ENCODE results near the gene FBLIM1.

Gene FBLIM1

GRCh38 chr1:15797614-15798390, 39.2 kb downstream of the FBLIM1 start:
- H3K36me3 ChIP-seq (ENCODE audit: control insufficient read depth in 2 of 2, insufficient read depth in 1 of 2, low read length in 2 of 2) = no peaks in the 10 kb centered on the region
- CTCF ChIA-PET = interaction anchor here (0.9 to 1.2 kb wide), 2 partner anchors 9 to 18 kb away, joined by 3 read pairs; no protein-coding TSS in a partner anchor
- H3K9me3 ChIP-seq (ENCODE audit: control insufficient read depth, insufficient read depth, low read depth, low read length) = no peaks in the 10 kb centered on the region
- H3K27ac ChIP-seq (ENCODE audit: extremely low read depth, low read depth, low read length) = no peak overlapping the region
- POLR2A ChIA-PET = interaction anchor here (0.7 to 4.0 kb wide), 4 partner anchors 14 to 115 kb away, joined by 3 to 38 read pairs (median 3); partner anchors contain the start of gene SPEN
- no peak overlapping the region for H3K4me3 ChIP-seq (ENCODE audit: low read depth, low read length)
- H3K4me1 ChIP-seq (ENCODE audit: control insufficient read depth, insufficient read depth, low read length) = peaks cover 12% of the 10 kb centered on the region
- no peak for TF ChIP-seq ZNF585B (tag by site-specific recombination; IDR thresholded peaks at IDR 0.05)
- TF ChIP-seq ZNF211 (tag by site-specific recombination; IDR thresholded peaks at IDR 0.05; ENCODE audit: low read depth) = no peak
- no peak for TF ChIP-seq ZNF223 (tag by site-specific recombination; IDR thresholded peaks at IDR 0.05)
- no peak for TF ChIP-seq ZNF426 (tag by site-specific recombination; IDR thresholded peaks at IDR 0.05)
- no peak for TF ChIP-seq ZNF654 (tag by site-specific recombination; IDR thresholded peaks at IDR 0.05; ENCODE audit: low read depth)
- TF ChIP-seq ZBTB21 (tag by site-specific recombination; IDR thresholded peaks at IDR 0.05) = no peak
- TF ChIP-seq ZNF133 (tag by site-specific recombination; IDR thresholded peaks at IDR 0.05) = no peak
- no peak for TF ChIP-seq ATF2 (tag by site-specific recombination; IDR thresholded peaks at IDR 0.05; ENCODE audit: low read depth)
- 0 out of 2 replicates have a peak, but pooled peaks have one; percentile 39 for TF ChIP-seq ZNF513 (tag by site-specific recombination; IDR thresholded peaks at IDR 0.05)
- TF ChIP-seq MZF1 (tag by site-specific recombination; IDR thresholded peaks at IDR 0.05; ENCODE audit: borderline replicate concordance) = no peak
- no peak for TF ChIP-seq ZNF677 (tag by site-specific recombination; IDR thresholded peaks at IDR 0.05)
- TF ChIP-seq ZFHX2 (tag by site-specific recombination; conservative IDR thresholded peaks at IDR 0.05) = peak; percentile 61; the same call in 1 of the 2 replicates
- no peak for TF ChIP-seq ZBTB6 (tag by site-specific recombination; IDR thresholded peaks at IDR 0.05)
- no peak for TF ChIP-seq ZNF692 (tag by site-specific recombination; IDR thresholded peaks at IDR 0.05)
- TF ChIP-seq GLIS1 (tag by site-specific recombination; IDR thresholded peaks at IDR 0.05) = 0 out of 2 replicates have a peak, but pooled peaks have one; percentile 48
- no peak for TF ChIP-seq ZNF350 (tag by site-specific recombination; IDR thresholded peaks at IDR 0.05)
- no peak for TF ChIP-seq HOXC10 (CRISPR knock-in tag; IDR thresholded peaks at IDR 0.05)
- no peak for TF ChIP-seq ZNF623 (tag by site-specific recombination; IDR thresholded peaks at IDR 0.05)
- no peak for TF ChIP-seq PBX3 (CRISPR knock-in tag; IDR thresholded peaks at IDR 0.05)
- TF ChIP-seq ZNF423 (tag by site-specific recombination; IDR thresholded peaks at IDR 0.05) = no peak
- no peak for TF ChIP-seq ZNF670 (tag by site-specific recombination; IDR thresholded peaks at IDR 0.05; ENCODE audit: low read depth)
- no peak for TF ChIP-seq ZNF449 (tag by site-specific recombination; IDR thresholded peaks at IDR 0.05)
- TF ChIP-seq ZNF121 (tag by site-specific recombination; IDR thresholded peaks at IDR 0.05) = no peak
- no peak for TF ChIP-seq ZNF292 (tag by site-specific recombination; IDR thresholded peaks at IDR 0.05; ENCODE audit: borderline replicate concordance, low read depth)
- no peak for TF ChIP-seq HIC1 (tag by site-specific recombination; IDR thresholded peaks at IDR 0.05)
- TF ChIP-seq ZNF621 (tag by site-specific recombination; IDR thresholded peaks at IDR 0.05) = no peak

Measured in HEK293 (cell line).